ENCODE data around the gene EGF. TPM values are rescaled to one million over a fixed set of nuclear protein-coding genes. Genes with fewer than 3 reads are reported as not detected.

The EGF gene
- total RNA-seq: under 1 TPM in 1 of 5 experiments, not detected in 4; 0.86 TPM
- not detected for polyA plus RNA-seq
- not detected for total RNA-seq

- Histone ChIP-seq H3K36me3 (ENCODE audit: control insufficient read depth in 2 of 3, insufficient read depth in 3 of 3, low read length in 3 of 3) (no peaks in the 10 kb centered on the region), H3K4me3 (ENCODE audit: low read length) (no peak within 1 kb of the TSS), H3K27ac (ENCODE audit: low read depth, low read length) (no peak within 1 kb of the TSS), H3K27me3 (ENCODE audit: control insufficient read depth in 2 of 2, insufficient read depth in 2 of 2, low read length in 2 of 2) (peaks cover 0 to 4% of the 10 kb centered on the region in 2 donors), H3K4me1 (ENCODE audit: control insufficient read depth in 2 of 2, insufficient read depth in 2 of 2, low read length in 2 of 2) (no peaks in the 10 kb centered on the region), H3K9me3 (ENCODE audit: control insufficient read depth in 2 of 3, low read length in 3 of 3) (no peaks in the 10 kb centered on the region)
- DNase-seq (no peak), ATAC-seq (no peak)
- intact Hi-C loops (cut with micrococcal nuclease): no loop called here
- peaks cover 27 to 40% (median 28%) of the 10 kb centered on the region in 5 donors for H3K27me3 Mint-ChIP-seq
- no peaks in the 10 kb centered on the region for H3K36me3 Mint-ChIP-seq
- H3K4me3 Mint-ChIP-seq: no peak within 1 kb of the TSS
- no peaks in the 10 kb centered on the region for H3K4me1 Mint-ChIP-seq
- H3K9me3 Mint-ChIP-seq: no peaks in the 10 kb centered on the region
- POLR2A ChIA-PET: no interaction called here
- CTCF ChIA-PET: no interaction called here
- no peak within 1 kb of the TSS for H3K27ac Mint-ChIP-seq
These were observed at the start of gene EGF for GRCh38 chr4:109912706-109913595. EGF (plus strand) TSS chr4:109912883; CDS start chr4:109913336, 453 bp downstream.

GRCh38 chr4:109864134-109864533 is 48.5 kb upstream of the EGF start:
- H3K36me3 Mint-ChIP-seq: peaks cover 0 to 14% (median 10%) of the 10 kb centered on the region in 5 donors

GRCh38 chr4:109870061-109870460 is 42.6 kb upstream of the EGF start:
- no peaks in the 10 kb centered on the region for H3K36me3 ChIP-seq (ENCODE audit: control insufficient read depth in 2 of 3, insufficient read depth in 3 of 3, low read length in 3 of 3)
- no peaks in the 10 kb centered on the region for H3K27me3 Mint-ChIP-seq
- POLR2A ChIA-PET: no interaction called here
- no peaks in the 10 kb centered on the region for H3K4me1 ChIP-seq (ENCODE audit: control insufficient read depth in 2 of 2, insufficient read depth in 2 of 2, low read length in 2 of 2)
- H3K27me3 ChIP-seq (ENCODE audit: control insufficient read depth in 2 of 2, insufficient read depth in 2 of 2, low read length in 2 of 2): no peaks in the 10 kb centered on the region
- DNase-seq (no peak), ATAC-seq (no peak)
- H3K36me3 Mint-ChIP-seq: peaks cover 0 to 10% (median 7%) of the 10 kb centered on the region in 5 donors
- H3K4me1 Mint-ChIP-seq: no peaks in the 10 kb centered on the region
- CTCF ChIA-PET: no interaction called here
- peak overlapping the region in 1 of 9 donors; percentile 8 for H3K27ac Mint-ChIP-seq
- H3K9me3 Mint-ChIP-seq: peaks cover 0 to 2% (median 0%) of the 10 kb centered on the region in 11 donors
- no peak overlapping the region for H3K4me3 ChIP-seq (ENCODE audit: low read length)
- H3K9me3 ChIP-seq (ENCODE audit: control insufficient read depth in 2 of 3, low read length in 3 of 3): no peaks in the 10 kb centered on the region
- no peak overlapping the region for H3K27ac ChIP-seq (ENCODE audit: low read depth, low read length)
- no peak overlapping the region for H3K4me3 Mint-ChIP-seq
- intact Hi-C loops (cut with micrococcal nuclease): no loop called here

More at GRCh38 chr4:109864134-109864533, 48.5 kb upstream of the EGF start:
- Mint-ChIP-seq H3K4me1 (no peaks in the 10 kb centered on the region), H3K27ac (no peak overlapping the region), H3K4me3 (no peak overlapping the region), H3K9me3 (peaks cover 0 to 25% (median 10%) of the 10 kb centered on the region in 11 donors), H3K27me3 (no peaks in the 10 kb centered on the region)
- Histone ChIP-seq H3K27me3 (ENCODE audit: control insufficient read depth in 2 of 2, insufficient read depth in 2 of 2, low read length in 2 of 2) (no peaks in the 10 kb centered on the region), H3K27ac (ENCODE audit: low read depth, low read length) (no peak overlapping the region), H3K4me3 (ENCODE audit: low read length) (no peak overlapping the region), H3K4me1 (ENCODE audit: control insufficient read depth in 2 of 2, insufficient read depth in 2 of 2, low read length in 2 of 2) (no peaks in the 10 kb centered on the region), H3K36me3 (ENCODE audit: control insufficient read depth in 2 of 3, insufficient read depth in 3 of 3, low read length in 3 of 3) (no peaks in the 10 kb centered on the region), H3K9me3 (ENCODE audit: control insufficient read depth in 2 of 3, low read length in 3 of 3) (no peaks in the 10 kb centered on the region)
- ChIA-PET CTCF (no interaction called here), POLR2A (no interaction called here)
- no peak for DNase-seq
- intact Hi-C loops (cut with micrococcal nuclease): no loop called here
- no peak for ATAC-seq

GRCh38 chr4:109872065-109872464 is 40.6 kb upstream of the EGF start:
- H3K9me3 Mint-ChIP-seq: no peaks in the 10 kb centered on the region
- no peak overlapping the region for H3K27ac Mint-ChIP-seq
- H3K4me3 Mint-ChIP-seq: no peak overlapping the region
- H3K27me3 Mint-ChIP-seq: peaks cover 0 to 5% (median 4%) of the 10 kb centered on the region in 5 donors
- H3K4me1 ChIP-seq (ENCODE audit: control insufficient read depth in 2 of 2, insufficient read depth in 2 of 2, low read length in 2 of 2): no peaks in the 10 kb centered on the region
- H3K9me3 ChIP-seq (ENCODE audit: control insufficient read depth in 2 of 3, low read length in 3 of 3): no peaks in the 10 kb centered on the region
- DNase-seq: no peak
- no peak overlapping the region for H3K4me3 ChIP-seq (ENCODE audit: low read length)
- no peaks in the 10 kb centered on the region for H3K36me3 ChIP-seq (ENCODE audit: control insufficient read depth in 2 of 3, insufficient read depth in 3 of 3, low read length in 3 of 3)
- H3K36me3 Mint-ChIP-seq: peaks cover 0 to 10% (median 7%) of the 10 kb centered on the region in 5 donors
- H3K27ac ChIP-seq (ENCODE audit: low read depth, low read length): no peak overlapping the region
- no peaks in the 10 kb centered on the region for H3K4me1 Mint-ChIP-seq
- ChIA-PET CTCF (no interaction called here), POLR2A (no interaction called here)
- ATAC-seq: no peak
- intact Hi-C loops (cut with micrococcal nuclease): no loop called here
- H3K27me3 ChIP-seq (ENCODE audit: control insufficient read depth in 2 of 2, insufficient read depth in 2 of 2, low read length in 2 of 2): no peaks in the 10 kb centered on the region

GRCh38 chr4:109872950-109873656 is 39.6 kb upstream of the EGF start:
- intact Hi-C loops (cut with micrococcal nuclease): no loop called here
- Histone ChIP-seq H3K9me3 (ENCODE audit: control insufficient read depth in 2 of 3, low read length in 3 of 3) (no peaks in the 10 kb centered on the region), H3K4me1 (ENCODE audit: control insufficient read depth in 2 of 2, insufficient read depth in 2 of 2, low read length in 2 of 2) (no peaks in the 10 kb centered on the region), H3K4me3 (ENCODE audit: low read length) (no peak overlapping the region), H3K36me3 (ENCODE audit: control insufficient read depth in 2 of 3, insufficient read depth in 3 of 3, low read length in 3 of 3) (no peaks in the 10 kb centered on the region), H3K27ac (ENCODE audit: low read depth, low read length) (no peak overlapping the region), H3K27me3 (ENCODE audit: control insufficient read depth in 2 of 2, insufficient read depth in 2 of 2, low read length in 2 of 2) (no peaks in the 10 kb centered on the region)
- H3K9me3 Mint-ChIP-seq: no peaks in the 10 kb centered on the region
- ChIA-PET CTCF (no interaction called here), POLR2A (no interaction called here)
- DNase-seq: no peak
- H3K36me3 Mint-ChIP-seq: peaks cover 0 to 10% (median 7%) of the 10 kb centered on the region in 5 donors
- H3K27ac Mint-ChIP-seq: no peak overlapping the region
- ATAC-seq: no peak
- no peak overlapping the region for H3K4me3 Mint-ChIP-seq
- H3K27me3 Mint-ChIP-seq: peaks cover 0 to 10% (median 5%) of the 10 kb centered on the region in 5 donors
- H3K4me1 Mint-ChIP-seq: no peaks in the 10 kb centered on the region

GRCh38 chr4:109873791-109874514 is 38.7 kb upstream of the EGF start:
- no peak overlapping the region for H3K27ac ChIP-seq (ENCODE audit: low read depth, low read length)
- H3K4me3 Mint-ChIP-seq: no peak overlapping the region
- H3K4me1 ChIP-seq (ENCODE audit: control insufficient read depth in 2 of 2, insufficient read depth in 2 of 2, low read length in 2 of 2): no peaks in the 10 kb centered on the region
- H3K9me3 ChIP-seq (ENCODE audit: control insufficient read depth in 2 of 3, low read length in 3 of 3): no peaks in the 10 kb centered on the region
- ChIA-PET CTCF (no interaction called here), POLR2A (no interaction called here)
- intact Hi-C loops (cut with micrococcal nuclease): no loop called here
- H3K36me3 ChIP-seq (ENCODE audit: control insufficient read depth in 2 of 3, insufficient read depth in 3 of 3, low read length in 3 of 3): no peaks in the 10 kb centered on the region
- no peak for ATAC-seq
- H3K36me3 Mint-ChIP-seq: peaks cover 0 to 10% (median 7%) of the 10 kb centered on the region in 5 donors
- no peaks in the 10 kb centered on the region for H3K9me3 Mint-ChIP-seq
- H3K27me3 Mint-ChIP-seq: peaks cover 0 to 16% (median 5%) of the 10 kb centered on the region in 5 donors
- no peak overlapping the region for H3K27ac Mint-ChIP-seq
- H3K27me3 ChIP-seq (ENCODE audit: control insufficient read depth in 2 of 2, insufficient read depth in 2 of 2, low read length in 2 of 2): no peaks in the 10 kb centered on the region
- no peak for DNase-seq
- H3K4me1 Mint-ChIP-seq: no peaks in the 10 kb centered on the region
- H3K4me3 ChIP-seq (ENCODE audit: low read length): no peak overlapping the region
